K562 (cell line): Measurements from ENCODE around the gene PATL1. TPM values are rescaled to one million over a fixed set of nuclear protein-coding genes. Genes with fewer than 3 reads are reported as not detected.

Experiments used
- ATAC-seq: fragments of 200-7000 bp; cut with Tn5 transposase; 3 replicates; pipeline ENCODE4 v1.9.1; 2020; ENCODE audit warnings: moderate library complexity
- BruUV-seq: library from RNA; stranded (reverse); fragments of 400-500 nt; replicated peaks from 2 replicates; lab custom pipeline; 2021; lab: Mats Ljungman, UMichigan
- CTCF ChIA-PET: fragments of 300-600 bp; formaldehyde crosslinking; extraction: SDS; loops from one replicate; lab custom pipeline; 2021; ENCODE audit warnings: low intra/inter-chr PET ratio; lab: Yijun Ruan, JAX
- POLR2A ChIA-PET: fragments of 300-600, 350-650 bp; sonication (Branson Sonifier 250); formaldehyde crosslinking; extraction: SDS; loops from one replicate; lab custom pipeline; 2021; ENCODE audit warnings: antibody characterized with exemption, inconsistent platforms; lab: Yijun Ruan, JAX
- DNase-seq, 4 experiments: peaks; one replicate each; pipeline versions ENCODE4 v3.0.0 to v3.0.0-alpha.2; 2011 to 2018; ENCODE audit warnings: low spot score in 3 of 4, mixed read lengths in 3 of 4; ENCODE audit errors: extremely low read depth in 1 of 4
- FAIRE-seq: peaks from 2 replicates; lab custom pipeline; 2011; peaks lifted over from hg19 to GRCh38; lab: Jason Lieb, UNC
- H2AFZ ChIP-seq: 2 replicates; pipeline ENCODE4 v1.6.0; 2011; ENCODE audit warnings: low read depth, low read length, control low read depth, inconsistent platforms
- H3K27ac ChIP-seq: fragments of 200-600 bp; 3 replicates; pipeline ENCODE4 v1.8.0; 2011; ENCODE audit warnings: low read depth, mild to moderate bottlenecking, control low read depth, inconsistent platforms, low read length, moderate library complexity, mixed read lengths; ENCODE audit errors: extremely low read depth
- H3K27me3 ChIP-seq, 2 experiments: fragments of 300-600 bp in 1 of 2; 2 replicates in 1 of 2; 3 replicates in 1 of 2; pipeline versions ENCODE4 v1.6.0 to v1.8.0; 2011; ENCODE audit warnings: inconsistent platforms in 2 of 2, low read length in 2 of 2, mild to moderate bottlenecking in 1 of 2, mixed read lengths in 1 of 2, moderate library complexity in 1 of 2; ENCODE audit not compliant: control insufficient read depth in 2 of 2, insufficient read depth in 2 of 2
- H3K36me3 ChIP-seq: fragments of 300-600 bp; 3 replicates; pipeline ENCODE4 v1.8.0; 2011; ENCODE audit warnings: mild to moderate bottlenecking, low read length, inconsistent platforms; ENCODE audit not compliant: control insufficient read depth, insufficient read depth
- H3K4me1 ChIP-seq, 2 experiments: fragments of 200-600 bp in 1 of 2; replicated peaks in 1 of 2; 2 replicates in 1 of 2; 3 replicates in 1 of 2; pipeline versions ENCODE4 v1.5.1 to v1.8.0; 2011; ENCODE audit warnings: inconsistent platforms in 2 of 2, low read length in 2 of 2, mild to moderate bottlenecking in 1 of 2, mixed read lengths in 1 of 2, moderate library complexity in 1 of 2; ENCODE audit not compliant: control insufficient read depth in 2 of 2, insufficient read depth in 2 of 2
- H3K4me2 ChIP-seq: 2 replicates; pipeline ENCODE4 v1.6.1; 2011; ENCODE audit warnings: low read length, control low read depth, inconsistent platforms, mixed read lengths; ENCODE audit not compliant: insufficient read depth
- H3K4me3 ChIP-seq: fragments of 200-600 bp; sonication (generic), shearing (Covaris generic); 2 replicates; pipeline ENCODE4 v1.5.1; 2016; ENCODE audit warnings: control low read depth, inconsistent platforms
- H3K79me2 ChIP-seq: fragments of 200-600 bp; 3 replicates; pipeline ENCODE4 v1.8.0; 2011; ENCODE audit warnings: low read length, inconsistent platforms; ENCODE audit not compliant: control insufficient read depth, insufficient read depth
- H3K9ac ChIP-seq, 2 experiments: 2 replicates each; pipeline versions ENCODE4 v1.6.0 to v1.6.1; 2011; ENCODE audit warnings: low read depth in 2 of 2, low read length in 2 of 2, control low read depth in 1 of 2, inconsistent platforms in 1 of 2, mild to moderate bottlenecking in 1 of 2, mixed read lengths in 1 of 2; ENCODE audit not compliant: insufficient read depth in 1 of 2
- H3K9me1 ChIP-seq: one replicate; pipeline ENCODE4 v1.6.0; 2011; ENCODE audit warnings: inconsistent platforms, mild to moderate bottlenecking, low read length, moderate library complexity; ENCODE audit not compliant: control insufficient read depth, insufficient read depth
- H3K9me3 ChIP-seq: replicated peaks from 2 replicates; pipeline ENCODE4 v1.5.1; 2011; ENCODE audit warnings: low read depth, low read length, inconsistent platforms; ENCODE audit not compliant: control insufficient read depth, insufficient read depth
- H4K20me1 ChIP-seq: replicated peaks from 2 replicates; pipeline ENCODE4 v1.6.1; 2011; ENCODE audit warnings: low read length, inconsistent platforms, mixed read lengths; ENCODE audit not compliant: control insufficient read depth, insufficient read depth
- ESRRA ChIP-seq: fragments of 450-650 bp; IDR thresholded peaks from 2 replicates; pipeline ENCODE4 v1.6.1; 2014; ENCODE audit warnings: low read depth, mild to moderate bottlenecking, moderate library complexity, borderline replicate concordance
- ETV1 ChIP-seq: fragments of 450-650 bp; conservative IDR thresholded peaks from 2 replicates; pipeline ENCODE4 v1.6.1; 2016; ENCODE audit warnings: missing genetic modification characterization, control low read depth, low read depth, missing compliant biosample characterization
- HMG20B ChIP-seq: fragments of 250-450 bp; sonication (Bioruptor Pico); IDR thresholded peaks from 2 replicates; pipeline ENCODE4 v1.5.0; 2021; ENCODE audit warnings: mild to moderate bottlenecking
- NBN ChIP-seq: fragments of 450-650 bp; IDR thresholded peaks from 2 replicates; pipeline ENCODE4 v1.6.1; 2016; ENCODE audit warnings: low read depth, mild to moderate bottlenecking
- NFIC ChIP-seq: fragments of 450-650 bp; IDR thresholded peaks from 2 replicates; pipeline ENCODE4 v1.6.1; 2017; ENCODE audit warnings: mild to moderate bottlenecking, inconsistent platforms
- NR2C2 ChIP-seq, 2 experiments: fragments of 200-800 bp in 1 of 2; sonication (Bioruptor generic) in 1 of 2; sonication (generic) in 1 of 2; formaldehyde crosslinking in 1 of 2; IDR thresholded peaks; 2 replicates each; pipeline versions ENCODE4 v1.6.1 to v1.8.0; 2016 to 2022; ENCODE audit warnings: mild to moderate bottlenecking in 1 of 2, missing compliant biosample characterization in 1 of 2, missing genetic modification characterization in 1 of 2, missing genetic modification reagents in 1 of 2
- PHF20 ChIP-seq: fragments of 450-650 bp; IDR thresholded peaks from 2 replicates; pipeline ENCODE4 v1.6.1; 2018; ENCODE audit not compliant: partially characterized antibody
- RBFOX2 ChIP-seq: fragments of 200-400 bp; formaldehyde crosslinking; IDR thresholded peaks from 2 replicates; pipeline ENCODE4 v1.6.1; 2017; ENCODE audit warnings: low read depth, mild to moderate bottlenecking, low read length, moderate library complexity
- SMARCE1 ChIP-seq: fragments of 450-650 bp; IDR thresholded peaks from 2 replicates; pipeline ENCODE4 v1.7.1; 2016; ENCODE audit warnings: mild to moderate bottlenecking
- SUPT5H ChIP-seq: fragments of 450-650 bp; IDR thresholded peaks from 2 replicates; pipeline ENCODE4 v1.6.1; 2016
- TEAD1 ChIP-seq, 2 experiments: fragments of 450-650 bp in 1 of 2; sonication (generic) in 1 of 2; formaldehyde crosslinking; IDR thresholded peaks; 2 replicates each; pipeline versions ENCODE4 v1.4.0 to v1.8.0; 2020 to 2022; ENCODE audit warnings: mild to moderate bottlenecking in 2 of 2, missing genetic modification reagents in 1 of 2
- ZBTB7A ChIP-seq: IDR thresholded peaks from 2 replicates; pipeline ENCODE4 v1.6.1; 2011; ENCODE audit warnings: low read depth, mild to moderate bottlenecking, low read length, moderate library complexity, borderline replicate concordance; ENCODE audit not compliant: control insufficient read depth
- ZFX ChIP-seq: sonication (generic); formaldehyde crosslinking; IDR thresholded peaks from 2 replicates; pipeline ENCODE4 v1.8.0; 2022; ENCODE audit warnings: mild to moderate bottlenecking, missing genetic modification reagents, moderate library complexity
- ZNF551 ChIP-seq: fragments of 250-450 bp; sonication (Bioruptor Pico); IDR thresholded peaks from 2 replicates; pipeline ENCODE4 v1.5.0; 2021; ENCODE audit warnings: mild to moderate bottlenecking, moderate library complexity
- ZNF766 ChIP-seq: fragments of 200-800 bp; sonication (Bioruptor generic); conservative IDR thresholded peaks from 2 replicates; pipeline ENCODE4 v1.6.1; 2016; ENCODE audit warnings: missing genetic modification characterization, missing compliant biosample characterization
- WGBS: fragments of 100-300 bp; shearing (Covaris generic); methylation state at CpG from one replicate; pipeline ENCODE4 v1.1.6; 2016; ENCODE audit warnings: low coverage, mixed read lengths; ENCODE audit not compliant: insufficient coverage; ENCODE audit errors: missing lambda C conversion rate; 5-methylcytosine and 5-hydroxymethylcytosine counted together
- in situ Hi-C: fragments of 300-500 bp; cut with MboI; formaldehyde crosslinking; loops from 4 replicates; pipeline ENCODE4 v1.15.0; 2018; ENCODE audit warnings: inconsistent platforms, mixed read lengths
- intact Hi-C: fragments of 100-400 bp; cut with micrococcal nuclease; formaldehyde crosslinking; loops from 2 replicates; pipeline ENCODE4 v1.14.2; 2022
- polyA plus RNA-seq, 8 experiments: library from polyadenylated mRNA; depleted of rRNA in 4 of 8; stranded (reverse) in 5 of 8; unstranded in 3 of 8; fragments of >200 nt; fragmentation: Nextera tagmentation in 2 of 8; fragmentation: Illumina TruSeq in 1 of 8; extraction: Ambion mirVana in 2 of 8; extraction: Trizol in 1 of 8; gene quantifications; 2 replicates each; pipeline versions ENCODE4 v1.2.1 to v1.2.3, GENCODE V29; 2011 to 2014; ENCODE audit warnings: inconsistent platforms in 1 of 8, missing spikeins in 1 of 8
- total RNA-seq, 7 experiments: library from RNA; depleted of rRNA in 6 of 7; stranded (reverse); fragments of >200 nt in 6 of 7; fragmentation: Illumina TruSeq in 2 of 7; extraction: Trizol in 2 of 7; gene quantifications; 2 replicates each; pipeline versions ENCODE4 v1.2.1 to v1.2.3, GENCODE V29; 2011 to 2021; ENCODE audit warnings: low replicate concordance in 1 of 7
- TF ChIP-seq, protein P1 (sequence below): fragments of 250-450 bp; sonication (Bioruptor Pico); IDR thresholded peaks from 2 replicates; pipeline ENCODE4 v1.5.0; 2021
- TF ChIP-seq, protein P2 (sequence below): fragments of 200-800 bp; sonication (Bioruptor generic); IDR thresholded peaks from 2 replicates; pipeline ENCODE4 v1.6.1; 2017; ENCODE audit warnings: missing genetic modification characterization, missing compliant biosample characterization

Gene PATL1
- total and polyA plus RNA-seq, 9 of the 15 experiments (the other 6 are each of a cell fraction or from before 2014, with no cell fraction given), result 3.2 to 48.0 (median 16.4) TPM

- 0 out of 2 replicates have a peak, but pooled peaks have one; percentile 12 for TF ChIP-seq NR2C2 (CRISPR knock-in tag; IDR thresholded peaks at IDR 0.05)
- no peak; the same call in 1 of the 2 replicates for TF ChIP-seq NR2C2 (tag; IDR thresholded peaks at IDR 0.05)
- 0 out of 2 replicates have a peak, but pooled peaks have one; percentile 1 for TF ChIP-seq ETV1
- peak; percentile 39 for TF ChIP-seq ZFX (CRISPR knock-in tag)
- TF ChIP-seq, protein P1, sequence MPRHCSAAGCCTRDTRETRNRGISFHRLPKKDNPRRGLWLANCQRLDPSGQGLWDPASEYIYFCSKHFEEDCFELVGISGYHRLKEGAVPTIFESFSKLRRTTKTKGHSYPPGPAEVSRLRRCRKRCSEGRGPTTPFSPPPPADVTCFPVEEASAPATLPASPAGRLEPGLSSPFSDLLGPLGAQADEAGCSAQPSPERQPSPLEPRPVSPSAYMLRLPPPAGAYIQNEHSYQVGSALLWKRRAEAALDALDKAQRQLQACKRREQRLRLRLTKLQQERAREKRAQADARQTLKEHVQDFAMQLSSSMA (CRISPR knock-in tag), result 0 out of 2 replicates have a peak, but pooled peaks have one; percentile 22
- 0 out of 2 replicates have a peak, but pooled peaks have one; percentile 45 for TF ChIP-seq HMG20B (CRISPR knock-in tag)
- TF ChIP-seq ZNF766, result peak; percentile 78
- TF ChIP-seq, all 486 proteins: peak for 42
Measured at GRCh38 chr11:59669611-59670009, 773 bp upstream of the PATL1 start (continued).

DNA sequence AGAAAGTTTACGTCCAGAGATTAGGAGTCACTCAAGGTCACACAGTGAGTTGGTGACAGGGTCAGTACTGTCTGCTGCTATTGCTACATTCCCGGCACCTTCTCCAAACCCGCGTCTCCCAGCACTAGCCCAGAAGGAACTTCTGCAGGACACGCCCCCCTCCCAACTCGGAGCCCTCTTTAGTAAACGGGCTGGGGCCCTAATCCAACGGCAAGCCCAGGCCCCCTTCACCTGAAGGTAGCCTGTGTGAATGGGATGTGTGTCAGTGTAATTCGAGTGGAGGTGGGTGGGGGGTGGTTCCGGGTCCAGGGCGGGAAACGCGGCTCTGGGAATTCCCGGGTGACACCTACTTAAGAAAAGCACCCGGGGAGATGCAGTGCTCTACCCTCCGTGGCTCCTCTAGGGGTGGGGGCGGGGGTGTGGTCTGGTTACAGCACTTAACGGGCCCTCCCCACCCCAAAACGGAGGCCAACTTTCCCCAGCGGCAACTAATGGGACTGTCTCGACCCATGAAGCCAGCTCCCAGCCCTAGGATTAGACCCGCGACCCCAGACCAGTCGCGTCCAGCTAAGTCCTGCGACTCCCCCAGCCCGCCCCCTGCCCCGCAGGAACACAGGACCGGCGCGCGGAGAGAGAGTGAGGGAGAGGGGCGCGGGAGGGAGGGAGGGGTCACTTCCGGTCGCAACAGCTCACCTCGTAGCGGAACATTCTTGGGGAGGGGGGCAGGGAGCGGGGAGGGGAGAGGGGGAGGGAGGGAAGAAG, 468 bp downstream of the PATL1 start:
- Histone ChIP-seq H2AFZ (peak overlapping the region; percentile 77), H3K9ac (peak overlapping the region; percentile 77 to 96), H3K4me2 (peak overlapping the region; percentile 94), H3K36me3 (peaks cover 41% of the 10 kb centered on the region), H3K9me1 (no peaks in the 10 kb centered on the region), H3K4me3 (peak overlapping the region; percentile 82), H3K79me2 (peaks cover 43% of the 10 kb centered on the region), H3K27ac (peak overlapping the region; percentile 92), H3K4me1 (peaks cover 11 to 14% of the 10 kb centered on the region in 2 experiments; a peak in 3 of 5 replicates), H4K20me1 (no peaks in the 10 kb centered on the region), H3K27me3 (no peaks in the 10 kb centered on the region), H3K9me3 (no peaks in the 10 kb centered on the region)
- ATAC-seq, result peak; percentile 82
- ChIA-PET CTCF (no interaction called here), POLR2A (interaction anchor here (0.5 to 2.1 kb wide), 16 partner anchors 9 to 677 kb away, joined by 3 to 10 read pairs (median 4); partner anchors contain the start of genes OSBP and STX3)
- intact Hi-C loops (loop anchor here (2.0 to 5.0 kb wide), 3 partner anchors 52 to 134 kb away; no protein-coding TSS in a partner anchor), in situ Hi-C loops (no loop called here)
- DNase-seq, result peak; percentile 76 to 79 (median 78)
- 2% methylated on average over 17 of the region's 39 CpGs for WGBS
- FAIRE-seq, result no peak
- no TSS peak for BruUV-seq
- TF ChIP-seq NFIC, result no peak
- peak in 1 of 2 experiments; percentile 21; a peak in 1 of 4 replicates for TF ChIP-seq TEAD1 (CRISPR knock-in tag; IDR thresholded peaks at IDR 0.05)
- no peak for TF ChIP-seq NBN
- peak; percentile 70 for TF ChIP-seq ESRRA
- TF ChIP-seq PHF20, result peak; percentile 19
- TF ChIP-seq ZNF551 (CRISPR knock-in tag), result no peak
- peak; percentile 41; the same call in 1 of the 2 replicates for TF ChIP-seq RBFOX2
- TF ChIP-seq SUPT5H, result peak; percentile 21; the same call in 1 of the 2 replicates
- 0 out of 2 replicates have a peak, but pooled peaks have one; percentile 19 for TF ChIP-seq SMARCE1
- TF ChIP-seq, protein P2, sequence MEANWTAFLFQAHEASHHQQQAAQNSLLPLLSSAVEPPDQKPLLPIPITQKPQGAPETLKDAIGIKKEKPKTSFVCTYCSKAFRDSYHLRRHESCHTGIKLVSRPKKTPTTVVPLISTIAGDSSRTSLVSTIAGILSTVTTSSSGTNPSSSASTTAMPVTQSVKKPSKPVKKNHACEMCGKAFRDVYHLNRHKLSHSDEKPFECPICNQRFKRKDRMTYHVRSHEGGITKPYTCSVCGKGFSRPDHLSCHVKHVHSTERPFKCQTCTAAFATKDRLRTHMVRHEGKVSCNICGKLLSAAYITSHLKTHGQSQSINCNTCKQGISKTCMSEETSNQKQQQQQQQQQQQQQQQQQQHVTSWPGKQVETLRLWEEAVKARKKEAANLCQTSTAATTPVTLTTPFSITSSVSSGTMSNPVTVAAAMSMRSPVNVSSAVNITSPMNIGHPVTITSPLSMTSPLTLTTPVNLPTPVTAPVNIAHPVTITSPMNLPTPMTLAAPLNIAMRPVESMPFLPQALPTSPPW (CRISPR knock-in tag), result peak; percentile 89
- TF ChIP-seq ZBTB7A, result peak; percentile 89; the same call in 1 of the 2 replicates
